Endothelial cell of umbilical vein (primary cell): ENCODE data around the gene REL.
"Not testable (repeated sequence)": the region's sequence is repeated elsewhere in the genome, so short reads cannot be mapped to it uniquely, and the experiment has no call there.

Experiments used
- CTCF ChIP-seq, 2 donors: IDR thresholded peaks; 1 replicate in 1 of 2; 2 replicates in 1 of 2; pipeline ENCODE4 v1.5.1; 2011; ENCODE audit warnings: low read length in 2 of 2, mild to moderate bottlenecking in 2 of 2, moderate library complexity in 2 of 2, control low read depth in 1 of 2, inconsistent platforms in 1 of 2, low read depth in 1 of 2; ENCODE audit not compliant: insufficient read depth in 1 of 2; ENCODE audit errors: extremely low read depth in 1 of 2
- EZH2 ChIP-seq: IDR thresholded peaks from 2 replicates; pipeline ENCODE4 v1.6.1; 2012; ENCODE audit warnings: borderline replicate concordance, low read depth, mild to moderate bottlenecking, moderate library complexity, low read length, inconsistent platforms; ENCODE audit not compliant: severe bottlenecking
- FOS ChIP-seq: IDR thresholded peaks from 2 replicates; pipeline ENCODE4 v1.6.1; 2011; ENCODE audit warnings: mild to moderate bottlenecking, low read length, moderate library complexity, borderline replicate concordance; ENCODE audit not compliant: insufficient read depth
- GATA2 ChIP-seq: IDR thresholded peaks from 2 replicates; pipeline ENCODE4 v1.7.0; 2011; ENCODE audit warnings: low read depth, mild to moderate bottlenecking, moderate library complexity, mixed read lengths, low read length; ENCODE audit not compliant: insufficient read length, insufficient read depth
- POLR2A ChIP-seq: IDR thresholded peaks from 2 replicates; pipeline ENCODE4 v1.6.1; 2012; ENCODE audit warnings: low read depth, mild to moderate bottlenecking, control low read depth, low read length
- POLR2AphosphoS5 ChIP-seq: IDR thresholded peaks from 2 replicates; pipeline ENCODE4 v1.6.1; 2012; ENCODE audit warnings: low read depth, mild to moderate bottlenecking, control low read depth, low read length, moderate library complexity; ENCODE audit not compliant: insufficient read depth

GRCh38 chr2:60901296-60901695, 19.9 kb downstream of the REL start:
- not testable (repeated sequence) for TF ChIP-seq CTCF (IDR thresholded peaks at IDR 0.05; ENCODE audit: extremely low read depth in 1 of 2, insufficient read depth in 1 of 2, low read depth in 1 of 2, low read length in 2 of 2); POLR2A; POLR2AphosphoS5; EZH2; GATA2; FOS
